Mucosa of stomach (tissue), 1 donor: ENCODE measurements around the gene CLMP.

Experiments
- H3K27me3 ChIP-seq: one replicate; pipeline ENCODE4 v1.7.0; 2013; ENCODE audit warnings: mild to moderate bottlenecking, low read length; ENCODE audit not compliant: control insufficient read depth, insufficient read depth
- H3K36me3 ChIP-seq: one replicate; pipeline ENCODE4 v1.7.0; 2013; ENCODE audit warnings: low read length; ENCODE audit not compliant: control insufficient read depth, insufficient read depth
- H3K4me1 ChIP-seq: one replicate; pipeline ENCODE4 v1.7.0; 2013; ENCODE audit warnings: mild to moderate bottlenecking, low read length; ENCODE audit not compliant: control insufficient read depth, insufficient read depth
- H3K4me3 ChIP-seq: one replicate; pipeline ENCODE4 v1.7.0; 2013; ENCODE audit warnings: low read length
- H3K9ac ChIP-seq: one replicate; pipeline ENCODE4 v1.7.0; 2013; ENCODE audit warnings: mild to moderate bottlenecking, low read length, moderate library complexity
- H3K9me3 ChIP-seq: one replicate; pipeline ENCODE4 v1.7.0; 2013; ENCODE audit warnings: mild to moderate bottlenecking, low read length, moderate library complexity; ENCODE audit not compliant: control insufficient read depth
- donor health status: Pancreatic carcinoma.

The CLMP gene

GRCh38 chr11:123184531-123184930 lies 10.5 kb downstream of the CLMP start:
- Histone ChIP-seq H3K9me3 (no peaks in the 10 kb centered on the region), H3K4me3 (no peak overlapping the region), H3K9ac (no peak overlapping the region), H3K36me3 (no peaks in the 10 kb centered on the region), H3K27me3 (no peaks in the 10 kb centered on the region), H3K4me1 (no peaks in the 10 kb centered on the region)

DNA sequence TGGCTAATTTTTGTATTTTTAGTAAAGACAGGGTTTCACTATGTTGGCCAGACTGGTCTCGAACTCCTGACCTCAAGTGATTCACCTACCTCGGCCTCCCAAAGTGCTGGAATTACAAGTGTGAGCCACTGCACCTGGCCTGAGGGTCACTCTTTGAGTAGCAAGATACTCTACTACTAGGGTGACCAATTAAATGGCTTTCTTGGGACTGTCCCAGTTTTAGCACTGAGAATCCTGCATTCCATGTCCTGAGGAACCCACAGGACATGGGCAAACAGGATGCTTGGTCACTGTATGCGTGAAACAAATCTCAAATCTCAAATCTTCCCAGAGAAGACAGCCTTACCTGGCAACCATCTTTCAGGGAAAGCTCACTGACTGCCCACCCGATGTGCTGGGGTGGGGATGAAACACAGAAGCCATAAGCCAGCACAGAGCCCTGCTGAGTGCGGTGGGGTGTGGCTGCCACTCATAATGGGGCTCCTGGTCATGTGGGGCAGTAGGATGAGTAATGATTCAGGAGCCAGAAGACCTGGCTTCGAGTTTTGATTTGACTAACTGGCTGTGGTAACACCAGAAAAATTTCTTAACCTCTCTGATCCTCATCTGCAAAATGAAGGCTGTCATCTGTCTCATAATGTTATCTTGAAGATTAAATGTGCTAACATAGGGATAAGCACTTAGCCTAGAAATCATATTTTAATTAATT lies 11.5 kb downstream of the CLMP start:
- H3K9ac ChIP-seq, result no peak overlapping the region
- no peaks in the 10 kb centered on the region for H3K4me1 ChIP-seq
- H3K27me3 ChIP-seq, result no peaks in the 10 kb centered on the region
- H3K4me3 ChIP-seq, result no peak overlapping the region
- H3K36me3 ChIP-seq, result no peaks in the 10 kb centered on the region
- H3K9me3 ChIP-seq, result no peaks in the 10 kb centered on the region

GRCh38 chr11:123181767-123182500 lies 13.1 kb downstream of the CLMP start:
- no peaks in the 10 kb centered on the region for H3K27me3 ChIP-seq
- no peak overlapping the region for H3K9ac ChIP-seq
- no peaks in the 10 kb centered on the region for H3K4me1 ChIP-seq
- H3K4me3 ChIP-seq, result no peak overlapping the region
- H3K9me3 ChIP-seq, result no peaks in the 10 kb centered on the region
- H3K36me3 ChIP-seq, result no peaks in the 10 kb centered on the region

- H3K4me1 ChIP-seq, result no peaks in the 10 kb centered on the region
- H3K9ac ChIP-seq, result no peak overlapping the region
- H3K36me3 ChIP-seq, result no peaks in the 10 kb centered on the region
- H3K27me3 ChIP-seq, result no peaks in the 10 kb centered on the region
- H3K4me3 ChIP-seq, result no peak overlapping the region
- no peaks in the 10 kb centered on the region for H3K9me3 ChIP-seq
Observed at GRCh38 chr11:123181075-123181474, 14.0 kb downstream of the CLMP start.

DNA sequence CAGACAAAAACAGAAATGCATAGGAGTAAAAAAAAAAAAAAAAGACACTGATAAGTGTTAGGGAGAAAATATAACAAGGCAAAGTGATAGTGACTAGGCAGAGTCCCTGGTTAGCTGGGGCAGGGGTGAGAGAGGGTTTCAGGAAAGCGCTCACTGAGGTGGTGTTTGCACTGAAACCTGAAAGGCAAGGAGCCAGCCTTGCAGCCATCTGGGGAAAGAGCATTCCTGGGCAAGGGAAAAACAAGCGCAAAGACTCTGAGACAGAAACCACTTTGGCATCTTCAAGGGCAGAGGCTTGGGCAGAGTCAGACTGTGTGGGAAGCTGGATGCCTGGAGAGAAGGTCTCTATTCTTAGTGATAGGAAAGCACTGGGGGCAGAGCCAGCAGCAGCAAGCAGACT lies 14.5 kb downstream of the CLMP start:
- Histone ChIP-seq H3K36me3 (no peaks in the 10 kb centered on the region), H3K4me1 (no peaks in the 10 kb centered on the region), H3K4me3 (no peak overlapping the region), H3K9me3 (no peaks in the 10 kb centered on the region), H3K9ac (no peak overlapping the region), H3K27me3 (no peaks in the 10 kb centered on the region)

- H3K4me3 ChIP-seq, result no peak overlapping the region
- no peaks in the 10 kb centered on the region for H3K9me3 ChIP-seq
- no peak overlapping the region for H3K9ac ChIP-seq
- no peaks in the 10 kb centered on the region for H3K27me3 ChIP-seq
- H3K36me3 ChIP-seq, result no peaks in the 10 kb centered on the region
- H3K4me1 ChIP-seq, result no peaks in the 10 kb centered on the region
Observed at GRCh38 chr11:123180166-123180565, 14.9 kb downstream of the CLMP start.

- Histone ChIP-seq H3K36me3 (no peaks in the 10 kb centered on the region), H3K9me3 (no peaks in the 10 kb centered on the region), H3K4me1 (no peaks in the 10 kb centered on the region), H3K4me3 (no peak overlapping the region), H3K27me3 (no peaks in the 10 kb centered on the region), H3K9ac (no peak overlapping the region)
Observed at GRCh38 chr11:123179586-123179985, 15.5 kb downstream of the CLMP start.

DNA sequence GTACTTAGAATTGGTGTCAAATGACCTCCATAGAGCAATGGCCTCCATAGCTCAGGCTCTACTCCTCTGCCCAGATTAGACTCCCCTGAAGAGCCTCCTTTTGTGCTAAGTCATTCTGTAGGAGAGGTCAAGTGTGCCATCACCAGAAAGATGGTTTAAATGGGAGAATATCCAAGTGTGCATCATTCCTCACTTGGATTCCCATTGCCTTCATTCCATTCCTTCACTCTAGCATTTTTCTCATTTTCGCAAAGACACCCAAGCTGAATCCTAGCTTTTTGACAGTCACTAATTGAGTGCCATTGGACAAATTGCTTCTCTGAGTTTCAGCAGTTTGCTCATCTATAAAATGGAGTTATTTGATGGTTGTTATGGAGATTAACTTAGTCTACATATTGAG lies 16.9 kb downstream of the CLMP start:
- no peak overlapping the region for H3K9ac ChIP-seq
- H3K4me3 ChIP-seq, result no peak overlapping the region
- H3K27me3 ChIP-seq, result no peaks in the 10 kb centered on the region
- no peaks in the 10 kb centered on the region for H3K36me3 ChIP-seq
- no peaks in the 10 kb centered on the region for H3K9me3 ChIP-seq
- H3K4me1 ChIP-seq, result no peaks in the 10 kb centered on the region

GRCh38 chr11:123176785-123177184 lies 18.3 kb downstream of the CLMP start:
- no peaks in the 10 kb centered on the region for H3K4me1 ChIP-seq
- H3K9me3 ChIP-seq, result no peaks in the 10 kb centered on the region
- no peaks in the 10 kb centered on the region for H3K27me3 ChIP-seq
- H3K9ac ChIP-seq, result no peak overlapping the region
- H3K36me3 ChIP-seq, result no peaks in the 10 kb centered on the region
- no peak overlapping the region for H3K4me3 ChIP-seq

DNA sequence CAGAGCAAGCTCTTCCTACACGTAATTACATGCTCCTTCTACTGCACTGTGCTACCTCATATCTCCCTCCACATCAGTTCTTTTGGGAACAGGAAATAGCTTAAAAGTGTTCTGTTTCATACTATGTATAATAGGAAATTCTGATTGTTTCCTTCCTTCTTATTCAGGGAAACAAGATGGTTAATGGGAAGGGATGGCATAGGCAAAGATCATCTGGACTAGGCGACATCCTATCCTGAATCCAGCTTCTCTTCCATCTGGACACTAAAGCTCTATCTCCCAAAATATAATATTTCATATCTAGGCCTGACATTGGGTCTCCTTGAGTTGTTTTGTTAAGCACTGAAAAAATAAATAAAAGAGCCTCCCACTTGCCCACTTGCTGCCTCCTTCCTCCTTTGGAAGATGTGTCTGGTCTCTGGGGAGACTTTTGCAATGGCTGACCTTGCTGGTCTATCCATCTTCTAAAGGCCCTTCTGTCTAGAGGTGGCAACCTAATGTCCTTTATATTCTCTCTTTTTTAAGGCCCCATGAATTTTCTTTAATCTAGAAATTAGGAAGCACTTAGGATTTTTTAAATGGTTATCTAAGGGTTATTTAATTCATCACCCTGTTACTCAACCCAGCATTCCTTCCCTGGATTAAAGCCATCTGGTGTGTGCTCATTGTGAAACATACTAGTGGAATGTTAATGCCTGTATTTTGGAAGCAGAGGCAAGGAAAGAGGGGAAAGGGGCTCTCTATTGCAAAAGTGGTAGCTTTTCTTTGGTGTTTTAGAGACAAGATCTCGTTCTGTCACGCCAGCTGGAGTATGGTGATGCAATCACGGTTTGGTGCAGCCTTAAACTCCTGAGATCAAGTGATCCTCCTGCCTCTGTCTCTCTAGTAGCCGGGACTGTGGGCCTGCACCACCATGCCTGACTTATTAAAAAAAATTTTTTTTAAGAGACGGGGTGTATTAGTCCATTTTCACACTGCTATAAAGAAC lies 20.6 kb downstream of the CLMP start:
- Histone ChIP-seq H3K4me3 (no peak overlapping the region), H3K27me3 (no peaks in the 10 kb centered on the region), H3K9ac (no peak overlapping the region), H3K36me3 (no peaks in the 10 kb centered on the region), H3K4me1 (no peaks in the 10 kb centered on the region), H3K9me3 (no peaks in the 10 kb centered on the region)

DNA sequence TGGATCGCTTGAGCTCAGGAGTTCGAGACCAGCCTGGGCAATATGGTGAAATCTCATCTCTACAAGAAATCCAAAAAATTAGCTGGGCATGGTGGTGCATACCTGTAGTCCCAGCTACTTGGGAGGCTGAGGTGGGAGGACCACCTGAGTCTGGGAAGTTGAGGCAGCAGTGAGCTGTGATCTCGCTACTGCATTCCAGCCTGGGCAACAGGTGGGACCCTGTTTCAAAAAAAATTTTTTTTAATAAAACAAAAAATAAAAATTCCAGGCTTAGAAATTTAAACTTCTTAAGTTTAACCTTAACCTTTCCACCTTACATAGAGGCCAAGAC lies 21.2 kb downstream of the CLMP start:
- Histone ChIP-seq H3K27me3 (no peaks in the 10 kb centered on the region), H3K9ac (no peak overlapping the region), H3K9me3 (no peaks in the 10 kb centered on the region), H3K4me3 (no peak overlapping the region), H3K4me1 (no peaks in the 10 kb centered on the region), H3K36me3 (no peaks in the 10 kb centered on the region)
